ENCODE results near the gene PPP1R3E.
"Not testable (repeated sequence)": the region's sequence is repeated elsewhere in the genome, so short reads cannot be mapped to it uniquely, and the experiment has no call there.

PPP1R3E gene

GRCh38 chr14:23302290-23303225 lies at the start of gene PPP1R3E:
Gene PPP1R3E (minus strand): TSS chr14:23302859. CDS start chr14:23302576, 283 bp downstream.
- peak; percentile 90 for DNase-seq

DNA sequence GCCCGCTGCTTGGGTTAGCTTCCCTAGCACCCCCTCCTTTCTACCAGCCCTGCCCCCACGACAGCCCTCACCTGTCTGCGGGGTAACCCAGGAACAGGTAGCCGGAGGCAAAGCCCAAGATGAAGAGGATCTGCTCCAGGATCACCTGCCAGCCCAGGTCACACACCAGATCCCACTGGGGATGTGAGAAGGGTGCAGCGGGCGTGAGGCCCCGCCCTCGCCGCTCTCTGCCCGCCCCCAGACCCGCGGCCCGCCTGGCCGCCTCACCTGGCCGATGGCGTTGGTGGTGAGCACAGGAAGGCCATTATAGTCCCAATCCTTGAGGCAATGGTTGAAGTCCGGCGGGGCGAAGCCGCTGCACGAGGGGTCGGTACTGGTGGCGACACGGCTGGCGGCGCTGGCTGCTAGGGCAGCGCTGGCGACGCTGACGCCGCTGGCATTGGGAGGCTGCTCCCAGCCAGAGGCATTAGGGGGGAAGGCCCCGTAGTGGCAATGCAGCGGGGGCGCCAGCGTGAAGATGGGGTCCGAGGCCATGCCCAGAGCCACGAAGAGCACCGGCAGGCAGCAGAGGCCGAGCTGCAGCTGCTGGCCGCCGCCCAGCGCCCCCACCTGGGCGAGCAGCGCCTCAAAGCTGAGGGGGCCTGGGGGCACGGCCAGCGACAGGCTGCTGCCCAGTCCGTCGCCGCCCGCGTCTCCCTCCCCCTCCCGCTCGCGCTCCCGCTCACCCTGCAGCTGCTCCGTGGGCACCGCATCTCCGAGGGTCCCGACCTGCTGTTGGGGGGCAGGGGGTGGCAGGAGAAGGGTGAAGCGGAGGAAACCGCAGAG lies 49.2 kb upstream of the PPP1R3E start:
- no peak for DNase-seq

GRCh38 chr14:23349156-23349845 lies 46.6 kb upstream of the PPP1R3E start:
- DNase-seq, result no peak

GRCh38 chr14:23348297-23348655 lies 45.6 kb upstream of the PPP1R3E start:
- DNase-seq, result no peak

- DNase-seq, result no peak
Observed at GRCh38 chr14:23347406-23348296, 45.0 kb upstream of the PPP1R3E start.

GRCh38 chr14:23346693-23347405 lies 44.2 kb upstream of the PPP1R3E start:
- no peak for DNase-seq

DNA sequence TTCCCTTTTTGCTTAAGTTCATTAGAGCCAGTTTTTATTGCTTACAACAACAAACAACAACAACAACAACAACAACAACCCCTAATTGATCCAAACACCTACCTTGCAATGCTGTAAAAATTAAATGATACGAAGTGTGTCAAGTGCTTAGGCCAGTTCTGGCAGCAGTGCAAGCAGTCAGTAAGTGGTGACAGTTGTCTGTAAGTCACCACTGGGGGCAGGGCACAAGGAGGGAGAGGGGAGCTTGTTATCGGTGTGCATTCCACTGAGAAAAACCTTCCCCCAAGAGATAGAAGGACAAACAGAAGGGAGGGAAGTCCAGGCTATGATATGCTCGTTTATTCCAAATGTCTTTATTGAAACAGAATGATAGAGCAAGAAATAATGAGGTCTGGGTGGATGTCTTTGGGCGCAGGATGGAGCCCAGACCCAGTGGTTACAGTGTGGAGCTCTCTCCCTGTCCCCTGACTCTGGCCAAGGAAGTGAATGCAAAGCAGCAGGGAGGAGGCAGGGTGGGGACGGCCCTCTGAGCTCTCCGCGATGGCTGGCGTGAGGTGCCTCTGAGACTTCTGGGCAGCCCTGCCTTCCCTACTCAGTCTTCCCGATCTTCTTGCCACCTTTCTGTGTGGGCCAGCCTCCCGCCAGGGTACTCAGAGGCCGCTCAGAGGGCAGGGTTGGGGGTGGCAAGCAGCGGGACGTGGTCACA lies 43.5 kb upstream of the PPP1R3E start:
- DNase-seq, result no peak

- DNase-seq, result no peak
Observed at GRCh38 chr14:23344481-23344880, 41.8 kb upstream of the PPP1R3E start.

- no peak for DNase-seq
Observed at GRCh38 chr14:23339506-23340268, 37.0 kb upstream of the PPP1R3E start.

DNA sequence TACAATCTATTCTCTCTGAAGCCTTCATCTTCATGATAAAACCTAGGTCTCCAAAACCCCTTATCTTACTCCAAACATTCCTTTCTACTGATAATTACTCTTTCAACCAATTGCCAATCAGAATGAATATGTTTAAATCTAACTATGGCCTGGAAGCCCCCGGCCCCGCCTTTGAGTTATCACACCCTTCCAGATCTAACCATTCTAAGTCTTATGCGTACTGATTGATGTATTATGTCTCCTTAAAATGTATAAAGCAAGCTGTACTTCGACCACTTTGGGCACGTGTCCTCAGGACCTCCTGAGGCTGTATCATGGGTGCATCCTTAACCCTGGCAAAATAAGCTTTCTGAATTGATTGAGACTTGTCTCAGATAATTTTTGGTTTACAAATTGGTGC lies 33.0 kb upstream of the PPP1R3E start:
- no peak for DNase-seq

DNA sequence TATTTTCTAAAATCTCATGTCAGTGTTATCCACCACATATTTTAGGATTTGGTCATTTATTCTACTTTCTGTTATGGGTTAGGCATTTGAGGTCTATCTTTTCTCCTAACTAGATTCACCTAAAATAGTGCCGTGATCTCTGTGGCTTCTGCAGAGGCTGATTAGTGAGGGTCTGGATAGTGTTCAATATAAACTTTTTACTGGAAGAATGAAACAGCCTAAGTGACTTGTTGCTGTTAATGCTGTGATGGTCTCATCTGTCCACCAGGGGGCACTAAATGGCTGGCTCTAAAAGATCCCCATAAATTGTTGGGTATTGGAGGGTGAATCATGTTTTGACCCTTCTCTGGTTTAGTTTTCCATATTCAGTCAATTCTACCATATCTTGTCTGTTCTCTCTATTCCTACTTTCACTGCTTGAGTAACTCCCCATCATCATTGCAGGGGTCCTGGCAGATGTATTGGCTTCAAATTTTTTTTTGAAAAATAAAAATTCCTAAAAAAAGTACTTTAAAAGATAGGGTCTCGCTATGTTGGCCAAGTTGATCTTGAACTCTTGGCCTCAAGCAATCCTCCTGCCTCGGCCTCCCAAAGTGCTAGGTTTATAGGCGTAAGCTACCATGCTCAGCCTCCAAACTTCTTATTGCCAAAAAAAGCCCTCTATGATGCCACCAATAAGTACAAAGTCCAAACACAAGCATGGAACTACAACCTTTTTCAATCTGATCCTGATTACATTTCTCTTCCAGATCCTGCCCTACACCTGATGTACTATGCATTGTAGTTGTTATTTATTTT lies 25.5 kb upstream of the PPP1R3E start:
- DNase-seq, result peak; percentile 71

- no peak for DNase-seq
Observed at GRCh38 chr14:23326491-23327332, 24.1 kb upstream of the PPP1R3E start.

GRCh38 chr14:23325746-23326145 lies 23.1 kb upstream of the PPP1R3E start:
- not testable (repeated sequence) for DNase-seq

- DNase-seq, result no peak
Observed at GRCh38 chr14:23324993-23325392, 22.3 kb upstream of the PPP1R3E start.

GRCh38 chr14:23324455-23324846 lies 21.8 kb upstream of the PPP1R3E start:
- DNase-seq, result no peak

GRCh38 chr14:23323838-23324454 lies 21.3 kb upstream of the PPP1R3E start:
- DNase-seq, result no peak
